GM12878 (cell line): Measurements from ENCODE around the gene EVI5L. TPM values are rescaled to one million over a fixed set of nuclear protein-coding genes. Genes with fewer than 3 reads are reported as not detected.

Experiments
- ATAC-seq: fragments of 200-7000 bp; cut with Tn5 transposase; 3 replicates; pipeline ENCODE4 v1.9.1; 2020; ENCODE audit warnings: mild to moderate bottlenecking, moderate library complexity
- BruUV-seq: library from RNA; stranded (reverse); fragments of 400-500 nt; replicated peaks from 2 replicates; lab custom pipeline; 2021; lab: Mats Ljungman, UMichigan
- CTCF ChIA-PET: fragments of 300-600 bp; sonication (Branson Sonifier 250); formaldehyde crosslinking; extraction: SDS; loops from one replicate; lab custom pipeline; 2021; ENCODE audit warnings: inconsistent platforms; lab: Yijun Ruan, JAX
- POLR2A ChIA-PET: fragments of 350-600 bp; formaldehyde crosslinking; extraction: SDS; loops from one replicate; lab custom pipeline; 2021; ENCODE audit warnings: inconsistent platforms; lab: Charles Lee
- RAD21 ChIA-PET: fragments of 300-600 bp; sonication (Branson Sonifier 250); formaldehyde crosslinking; loops from one replicate; lab custom pipeline; 2023; ENCODE audit warnings: antibody characterized with exemption; ENCODE audit not compliant: unreplicated experiment; lab: Charles Lee
- SMC1A ChIA-PET: fragments of 300-600 bp; sonication (Branson Sonifier 250); formaldehyde crosslinking; loops from one replicate; lab custom pipeline; 2023; ENCODE audit not compliant: unreplicated experiment, uncharacterized antibody; lab: Charles Lee
- DNase-seq: peaks from one replicate; pipeline ENCODE4 v3.0.0-alpha.2; 2011; ENCODE audit warnings: low read depth, low spot score
- FAIRE-seq: peaks from 3 replicates; lab custom pipeline; 2011; peaks lifted over from hg19 to GRCh38; lab: Jason Lieb, UNC
- H2AFZ ChIP-seq: 2 replicates; pipeline ENCODE4 v1.6.0; 2011; ENCODE audit warnings: low read depth, low read length, control low read depth; ENCODE audit not compliant: control insufficient read depth
- H3K27ac ChIP-seq: 2 replicates; pipeline ENCODE4 v1.5.1; 2011; ENCODE audit warnings: control low read depth; ENCODE audit not compliant: control insufficient read depth, insufficient read depth
- H3K27me3 ChIP-seq, 2 experiments: replicated peaks in 1 of 2; 2 replicates each; pipeline versions ENCODE4 v1.6.0 to v1.6.1; 2011; ENCODE audit warnings: low read length in 1 of 2; ENCODE audit not compliant: control insufficient read depth in 2 of 2, insufficient read depth in 2 of 2
- H3K36me3 ChIP-seq, 2 experiments: 2 replicates each; pipeline ENCODE4 v1.5.1; 2011; ENCODE audit warnings: low read length in 1 of 2; ENCODE audit not compliant: control insufficient read depth in 2 of 2, insufficient read depth in 2 of 2
- H3K4me1 ChIP-seq: 2 replicates; pipeline ENCODE4 v1.6.1; 2011; ENCODE audit warnings: mild to moderate bottlenecking, low read length, moderate library complexity, mixed read lengths; ENCODE audit not compliant: control insufficient read depth, insufficient read depth
- H3K4me2 ChIP-seq: 2 replicates; pipeline ENCODE4 v1.6.0; 2011; ENCODE audit warnings: control low read depth; ENCODE audit not compliant: control insufficient read depth, insufficient read depth
- H3K4me3 ChIP-seq: fragments of 200-600 bp; sonication (generic); 2 replicates; pipeline ENCODE4 v1.5.1; 2016
- H3K79me2 ChIP-seq: 2 replicates; pipeline ENCODE4 v1.6.0; 2011; ENCODE audit warnings: low read length; ENCODE audit not compliant: control insufficient read depth, insufficient read depth
- H3K9ac ChIP-seq: 2 replicates; pipeline ENCODE4 v1.8.0; 2011; ENCODE audit warnings: low read length, control low read depth, mixed read lengths; ENCODE audit not compliant: control insufficient read depth, insufficient read depth
- H3K9me3 ChIP-seq: replicated peaks from 3 replicates; pipeline ENCODE4 v1.5.1; 2011; ENCODE audit warnings: mild to moderate bottlenecking, low read length; ENCODE audit not compliant: control insufficient read depth, insufficient read depth
- H4K20me1 ChIP-seq: 2 replicates; pipeline ENCODE4 v1.6.0; 2011; ENCODE audit not compliant: control insufficient read depth, insufficient read depth
- BHLHE40 ChIP-seq, 2 experiments: fragments of 450-650 bp in 1 of 2; IDR thresholded peaks; 2 replicates each; pipeline ENCODE4 v1.6.1; 2011 to 2017; ENCODE audit warnings: low read depth in 2 of 2, borderline replicate concordance in 1 of 2, improper control_type of control experiment in 1 of 2, low read length in 1 of 2, mild to moderate bottlenecking in 1 of 2
- JUND ChIP-seq: IDR thresholded peaks from 2 replicates; pipeline ENCODE4 v1.6.1; 2012; ENCODE audit warnings: low read depth, mild to moderate bottlenecking, low read length, improper control_type of control experiment, moderate library complexity
- KAT2A ChIP-seq: conservative IDR thresholded peaks from 2 replicates; pipeline ENCODE4 v1.6.1; 2011; ENCODE audit warnings: low read depth, low read length; ENCODE audit not compliant: control insufficient read depth
- RUNX3 ChIP-seq: IDR thresholded peaks from 2 replicates; pipeline ENCODE4 v1.6.1; 2012; ENCODE audit warnings: low read length, inconsistent platforms
- SUZ12 ChIP-seq: fragments of 200-600 bp; sonication (generic); IDR thresholded peaks from one replicate; pipeline ENCODE4 v1.6.1; 2018; ENCODE audit warnings: antibody characterized with exemption, mild to moderate bottlenecking; ENCODE audit not compliant: unreplicated experiment
- TCF7 ChIP-seq: IDR thresholded peaks from 2 replicates; pipeline ENCODE4 v1.6.1; 2014; ENCODE audit warnings: antibody characterized with exemption, borderline replicate concordance
- YBX1 ChIP-seq: fragments of 450-650 bp; IDR thresholded peaks from 2 replicates; pipeline ENCODE4 v1.6.1; 2016; ENCODE audit warnings: antibody characterized with exemption
- WGBS: methylation state at CpG from one replicate; pipeline ENCODE4 v1.1.6; 2016; ENCODE audit warnings: low lambda C conversion rate; ENCODE audit not compliant: insufficient replicate concordance, insufficient coverage; ENCODE audit errors: missing lambda C conversion rate; 5-methylcytosine and 5-hydroxymethylcytosine counted together
- in situ Hi-C: fragments of 300-500 bp; cut with MboI; formaldehyde crosslinking; loops from 9 replicates; pipeline ENCODE4 v1.14.3; 2018; ENCODE audit warnings: mixed read lengths
- intact Hi-C: fragments of 100-400 bp; cut with micrococcal nuclease; formaldehyde crosslinking; loops from one replicate; pipeline ENCODE4 v1.14.2; 2022; ENCODE audit not compliant: unreplicated experiment
- polyA plus RNA-seq, 11 experiments: library from polyadenylated mRNA; depleted of rRNA in 4 of 11; unstranded in 6 of 11; stranded (reverse) in 5 of 11; fragments of >200 nt; fragmentation: Nextera tagmentation in 4 of 11; fragmentation: Illumina TruSeq in 1 of 11; extraction: Ambion mirVana in 4 of 11; extraction: Trizol in 1 of 11; gene quantifications; 1 replicate in 1 of 11; 2 replicates in 10 of 11; pipeline versions ENCODE4 v1.2.1 to v1.2.3, GENCODE V29; 2011 to 2016; ENCODE audit warnings: inconsistent platforms in 2 of 11, missing spikeins in 2 of 11, low read depth in 1 of 11
- total RNA-seq, 4 experiments: library from RNA; depleted of rRNA in 3 of 4; stranded (reverse); fragments of >200 nt in 3 of 4; fragmentation: Illumina TruSeq in 1 of 4; extraction: Trizol in 1 of 4; gene quantifications; 2 replicates each; pipeline versions ENCODE4 v1.2.1 to v1.2.3, GENCODE V29; 2013 to 2021

Gene EVI5L
- total and polyA plus RNA-seq, 10 of the 15 experiments (the other 5 are each of a cell fraction or from before 2014, with no cell fraction given) = 0.23 to 13.8 (median 5.0) TPM

DNA sequence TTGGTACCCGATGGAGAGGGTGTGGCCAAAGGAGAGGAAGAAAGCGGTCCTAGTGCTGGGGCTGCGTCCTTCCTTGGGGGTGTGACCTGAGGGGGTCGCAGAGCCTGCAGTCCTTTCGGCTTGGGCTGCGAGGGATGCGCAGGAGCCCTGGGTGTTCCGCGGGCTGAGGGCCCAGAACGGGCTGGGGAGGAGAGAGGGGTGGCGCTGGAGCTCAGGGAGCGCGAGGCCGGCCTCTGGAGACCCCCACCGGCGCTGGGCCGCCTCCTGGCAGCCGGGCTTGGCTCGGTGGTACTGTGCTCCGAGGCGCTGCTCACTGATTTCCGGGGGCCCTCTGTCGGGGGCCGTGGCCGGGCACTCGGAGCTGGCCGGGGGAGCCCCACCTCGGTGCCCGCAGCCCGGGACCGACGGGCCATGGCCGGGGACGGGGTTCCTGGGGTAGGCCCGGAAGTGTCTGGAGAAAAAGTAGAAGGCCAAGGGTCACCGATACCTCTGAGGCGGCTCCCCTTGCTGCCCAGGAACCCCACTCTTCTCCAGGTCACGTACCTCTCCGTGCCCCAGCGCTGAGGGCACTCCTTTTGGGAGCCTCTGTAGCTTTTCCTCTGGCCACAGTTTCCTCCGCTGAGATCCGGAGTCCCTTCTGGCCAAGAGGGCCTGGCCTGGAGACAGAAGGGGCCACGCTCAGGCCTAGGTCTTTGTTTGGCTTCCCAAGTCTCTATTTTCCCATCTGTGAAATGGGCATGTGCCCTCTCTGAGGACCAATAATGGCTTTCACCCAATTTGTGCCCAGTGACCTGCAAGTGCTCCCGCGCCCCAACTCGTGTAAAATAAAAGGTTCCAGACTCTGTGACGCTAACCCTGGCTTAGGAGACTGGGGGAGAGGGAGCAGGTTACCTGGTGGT is 42.5 kb downstream of the EVI5L start:
- no peaks in the 10 kb centered on the region for H4K20me1 ChIP-seq
- H3K4me2 ChIP-seq = no peak overlapping the region
- SMC1A ChIA-PET = no interaction called here
- no peaks in the 10 kb centered on the region for H3K79me2 ChIP-seq
- RAD21 ChIA-PET = no interaction called here
- H3K27ac ChIP-seq = no peak overlapping the region
- in situ Hi-C loops = no loop called here
- peaks cover 12% of the 10 kb centered on the region; the same call in 1 of the 2 replicates for H3K4me1 ChIP-seq
- no peak overlapping the region for H3K9ac ChIP-seq
- POLR2A ChIA-PET = interaction anchor here (0.6 kb wide), 1 partner anchor 58 kb away, joined by 13 read pairs; no protein-coding TSS in a partner anchor
- no peak for TF ChIP-seq TCF7
- TF ChIP-seq BHLHE40 (IDR thresholded peaks at IDR 0.05; ENCODE audit: borderline replicate concordance in 1 of 2, low read depth in 2 of 2, low read length in 1 of 2) = no peak
- TF ChIP-seq JUND = no peak
- no peak for TF ChIP-seq SUZ12
- no peak for TF ChIP-seq RUNX3
- TF ChIP-seq YBX1 = no peak
- no peak for TF ChIP-seq KAT2A
- no peaks in the 10 kb centered on the region for H3K36me3 ChIP-seq
- H3K4me3 ChIP-seq = no peak overlapping the region
- WGBS = 79% methylated on average over 34 of the region's 47 CpGs
- CTCF ChIA-PET = interaction anchor here (1.2 kb wide), 1 partner anchor 11 kb away, joined by 3 read pairs; no protein-coding TSS in a partner anchor
- intact Hi-C loops = no loop called here
- peaks cover 2 to 3% of the 10 kb centered on the region in 2 experiments; a peak in 2 of 4 replicates for H3K27me3 ChIP-seq
- H3K9me3 ChIP-seq = no peaks in the 10 kb centered on the region; the same call in 2 of the 3 replicates
- FAIRE-seq = no peak
- ATAC-seq = no peak
- BruUV-seq = no TSS peak
- no peak for DNase-seq
- H2AFZ ChIP-seq = no peak overlapping the region
